ENCODE measurements around the gene DLG2.

Gene DLG2

GRCh38 chr11:84300092-84300491 is 1327.1 kb downstream of the DLG2 start:
- DNase-seq = no peak

GRCh38 chr11:84297570-84297969 is 1329.6 kb downstream of the DLG2 start:
- no peak for DNase-seq

GRCh38 chr11:84295815-84296214 is 1331.3 kb downstream of the DLG2 start:
- no peak for DNase-seq

- no peak for DNase-seq
Measured at GRCh38 chr11:84292955-84293354, 1334.2 kb downstream of the DLG2 start.

GRCh38 chr11:84292006-84292405 is 1335.1 kb downstream of the DLG2 start:
- no peak for DNase-seq

- no peak for DNase-seq
Measured at GRCh38 chr11:84290647-84291046, 1336.5 kb downstream of the DLG2 start.

- no peak for DNase-seq
Measured at GRCh38 chr11:84289381-84289906, 1337.7 kb downstream of the DLG2 start.

GRCh38 chr11:84273541-84273940 is 1353.6 kb downstream of the DLG2 start:
- DNase-seq = no peak

- DNase-seq = no peak
Measured at GRCh38 chr11:84270466-84270865, 1356.7 kb downstream of the DLG2 start.

GRCh38 chr11:84264066-84264465 is 1363.1 kb downstream of the DLG2 start:
- no peak for DNase-seq

GRCh38 chr11:84261707-84262106 is 1365.4 kb downstream of the DLG2 start:
- DNase-seq = no peak

- DNase-seq = no peak
Measured at GRCh38 chr11:84260862-84261261, 1366.3 kb downstream of the DLG2 start.

GRCh38 chr11:84256618-84257017 is 1370.5 kb downstream of the DLG2 start:
- DNase-seq = no peak

- no peak for DNase-seq
Measured at GRCh38 chr11:84255483-84255882, 1371.7 kb downstream of the DLG2 start.

- DNase-seq = no peak
Measured at GRCh38 chr11:84250834-84251613, 1376.1 kb downstream of the DLG2 start.

GRCh38 chr11:84249344-84250135 is 1377.6 kb downstream of the DLG2 start:
- no peak for DNase-seq

- DNase-seq = no peak
Measured at GRCh38 chr11:84247926-84248325, 1379.2 kb downstream of the DLG2 start.

GRCh38 chr11:84247129-84247528 is 1380.0 kb downstream of the DLG2 start:
- no peak for DNase-seq

GRCh38 chr11:84243629-84244263 is 1383.4 kb downstream of the DLG2 start:
- no peak for DNase-seq

GRCh38 chr11:84241343-84242131 is 1385.6 kb downstream of the DLG2 start:
- DNase-seq = no peak

GRCh38 chr11:84240847-84241246 is 1386.3 kb downstream of the DLG2 start:
- DNase-seq = no peak

- DNase-seq = no peak
Measured at GRCh38 chr11:84236436-84236835, 1390.7 kb downstream of the DLG2 start.
